IMR-90 (cell line): ENCODE results near the gene GPC2. TPM values are rescaled to one million over a fixed set of nuclear protein-coding genes. Genes with fewer than 3 reads are reported as not detected.
A peak's percentile ranks its signal among the peaks of the same experiment; 100 is the strongest.

ENCODE experiments used
- ATAC-seq: fragments of 200-7000 bp; cut with Tn5 transposase; 2 replicates; pipeline ENCODE4 v1.9.1; 2020; ENCODE audit warnings: low read depth, mild to moderate bottlenecking, moderate library complexity
- BruUV-seq: library from RNA; stranded (reverse); fragments of 400-500 nt; replicated peaks from 2 replicates; lab custom pipeline; 2021; lab: Mats Ljungman, UMichigan
- CTCF ChIA-PET: fragments of 300-600 bp; formaldehyde crosslinking; extraction: SDS; loops from one replicate; lab custom pipeline; 2021; ENCODE audit warnings: antibody characterized with exemption; lab: Yijun Ruan, JAX
- POLR2A ChIA-PET: fragments of 300-600 bp; sonication (Branson Sonifier 250); formaldehyde crosslinking; loops from one replicate; lab custom pipeline; 2022; ENCODE audit warnings: antibody characterized with exemption; ENCODE audit not compliant: unreplicated experiment; lab: Charles Lee
- DNase-seq: peaks from one replicate; pipeline ENCODE4 v3.0.0; 2013
- H2AFZ ChIP-seq: replicated peaks from 2 replicates; pipeline ENCODE3; 2013; ENCODE audit warnings: low read length, mild to moderate bottlenecking; ENCODE audit not compliant: poor library complexity
- H2AK5ac ChIP-seq: 2 replicates; pipeline ENCODE4 v1.6.1; 2013; ENCODE audit warnings: low read depth, low read length, inconsistent platforms
- H2AK9ac ChIP-seq: replicated peaks from 2 replicates; pipeline ENCODE3; 2013; ENCODE audit warnings: mild to moderate bottlenecking, low read depth, low read length, moderate library complexity; ENCODE audit not compliant: poor library complexity
- H2BK120ac ChIP-seq: 2 replicates; pipeline ENCODE4 v1.6.1; 2013; ENCODE audit warnings: low read depth, low read length, inconsistent platforms
- H2BK15ac ChIP-seq: 3 replicates; pipeline ENCODE4 v1.6.1; 2013; ENCODE audit warnings: low read depth, low read length, inconsistent platforms
- H2BK20ac ChIP-seq: 2 replicates; pipeline ENCODE4 v1.6.1; 2013; ENCODE audit warnings: low read depth, mild to moderate bottlenecking, inconsistent platforms, low read length, moderate library complexity
- H2BK5ac ChIP-seq: 2 replicates; pipeline ENCODE4 v1.6.1; 2013; ENCODE audit warnings: mild to moderate bottlenecking, low read depth, low read length, inconsistent platforms; ENCODE audit not compliant: poor library complexity, severe bottlenecking
- H3K14ac ChIP-seq: replicated peaks from 2 replicates; pipeline ENCODE4 v1.6.1; 2013; ENCODE audit warnings: low read depth, low read length, inconsistent platforms
- H3K18ac ChIP-seq: 2 replicates; pipeline ENCODE4 v1.6.1; 2013; ENCODE audit warnings: low read depth, low read length, control low read depth
- H3K23ac ChIP-seq: 2 replicates; pipeline ENCODE4 v1.6.1; 2013; ENCODE audit warnings: low read depth, low read length, inconsistent platforms
- H3K27ac ChIP-seq: 2 replicates; pipeline ENCODE4 v1.5.1; 2013; ENCODE audit warnings: mild to moderate bottlenecking, control low read depth, low read length; ENCODE audit not compliant: insufficient read depth
- H3K27me3 ChIP-seq: 2 replicates; pipeline ENCODE4 v1.6.1; 2013; ENCODE audit warnings: low read length; ENCODE audit not compliant: control insufficient read depth, insufficient read depth
- H3K36me3 ChIP-seq: 2 replicates; pipeline ENCODE4 v1.6.1; 2013; ENCODE audit warnings: low read length, mixed read lengths; ENCODE audit not compliant: control insufficient read depth, insufficient read depth
- H3K4ac ChIP-seq: 2 replicates; pipeline ENCODE4 v1.6.1; 2013; ENCODE audit warnings: low read depth, low read length, inconsistent platforms
- H3K4me1 ChIP-seq: 2 replicates; pipeline ENCODE4 v1.6.1; 2013; ENCODE audit warnings: low read length, mixed read lengths; ENCODE audit not compliant: control insufficient read depth, insufficient read depth
- H3K4me2 ChIP-seq: 2 replicates; pipeline ENCODE4 v1.6.1; 2013; ENCODE audit warnings: low read depth, mild to moderate bottlenecking, control low read depth, low read length, moderate library complexity
- H3K4me3 ChIP-seq: 2 replicates; pipeline ENCODE4 v1.5.1; 2013; ENCODE audit warnings: low read depth, mild to moderate bottlenecking, control low read depth, low read length, moderate library complexity; ENCODE audit not compliant: insufficient read depth
- H3K56ac ChIP-seq: 2 replicates; pipeline ENCODE4 v1.6.1; 2013; ENCODE audit warnings: low read length, inconsistent platforms; ENCODE audit not compliant: insufficient read depth; ENCODE audit errors: extremely low read depth
- H3K79me1 ChIP-seq, 2 experiments: 2 replicates each; pipeline ENCODE4 v1.6.1; 2013; ENCODE audit warnings: low read length in 2 of 2, inconsistent platforms in 1 of 2, low read depth in 1 of 2
- H3K9ac ChIP-seq: 2 replicates; pipeline ENCODE4 v1.6.1; 2013; ENCODE audit warnings: low read depth, low read length, control low read depth
- H3K9me1 ChIP-seq: 2 replicates; pipeline ENCODE4 v1.6.1; 2013; ENCODE audit warnings: low read length, inconsistent platforms; ENCODE audit not compliant: insufficient read depth
- H3K9me3 ChIP-seq: 2 replicates; pipeline ENCODE4 v1.6.1; 2013; ENCODE audit warnings: low read length; ENCODE audit not compliant: control insufficient read depth, insufficient read depth
- H4K20me1 ChIP-seq: 2 replicates; pipeline ENCODE4 v1.6.1; 2013; ENCODE audit warnings: low read length, inconsistent platforms; ENCODE audit not compliant: insufficient read depth
- H4K5ac ChIP-seq: 2 replicates; pipeline ENCODE4 v1.6.1; 2013; ENCODE audit warnings: mild to moderate bottlenecking, low read depth, low read length, control low read depth
- H4K8ac ChIP-seq, 2 experiments: 2 replicates each; pipeline ENCODE4 v1.6.1; 2013; ENCODE audit warnings: low read depth in 2 of 2, low read length in 2 of 2, control low read depth in 1 of 2, inconsistent platforms in 1 of 2
- H4K91ac ChIP-seq: 2 replicates; pipeline ENCODE4 v1.6.1; 2013; ENCODE audit warnings: low read depth, low read length, inconsistent platforms; ENCODE audit not compliant: insufficient read depth
- CEBPB ChIP-seq: IDR thresholded peaks from 2 replicates; pipeline ENCODE4 v1.6.1; 2012; ENCODE audit warnings: low read depth, low read length, improper control_type of control experiment
- NFE2L2 ChIP-seq: fragments of 150-350 bp; IDR thresholded peaks from 2 replicates; pipeline ENCODE4 v1.6.1; 2016; ENCODE audit warnings: low read depth, mild to moderate bottlenecking, low read length
- WGBS, 2 experiments: methylation state at CpG; one replicate each; pipeline versions ENCODE4 v1.1.5 to v1.1.7; 2013; ENCODE audit warnings: missing lambda C conversion rate in 2 of 2; ENCODE audit not compliant: insufficient read length in 1 of 2; ENCODE audit errors: extremely low coverage in 2 of 2; 5-methylcytosine and 5-hydroxymethylcytosine counted together
- dilution Hi-C: fragments of 300-500 bp; cut with HindIII; formaldehyde crosslinking; loops from one replicate; pipeline ENCODE4 v1.14.3; 2018; ENCODE audit warnings: low sequenced_read_pairs; ENCODE audit not compliant: unreplicated experiment
- in situ Hi-C: fragments of 300-500 bp; cut with MboI; formaldehyde crosslinking; loops from 3 replicates; pipeline ENCODE4 v1.14.3; 2019; ENCODE audit warnings: low sequenced_read_pairs, inconsistent platforms, mixed read lengths
- intact Hi-C: fragments of 100-400 bp; cut with micrococcal nuclease; formaldehyde crosslinking; loops from 2 replicates; pipeline ENCODE4 v1.10.0; 2022
- polyA plus RNA-seq, 3 experiments: library from polyadenylated mRNA; depleted of rRNA; stranded (reverse); fragments of >200 nt; gene quantifications; 2 replicates each; pipeline ENCODE4 v1.2.3, GENCODE V29; 2012; ENCODE audit warnings: low replicate concordance in 1 of 3
- total RNA-seq: library from RNA; depleted of rRNA; stranded (reverse); fragments of >200 nt; gene quantifications from 2 replicates; pipeline ENCODE4 v1.2.3, GENCODE V29; 2012
- TF ChIP-seq, protein P1 (sequence below): conservative IDR thresholded peaks from 2 replicates; pipeline ENCODE4 v1.5.1; 2012; ENCODE audit warnings: mild to moderate bottlenecking, low read depth, low read length, improper control_type of control experiment

Gene GPC2
- total and polyA plus RNA-seq, 2 of the 4 experiments (the other 2 are of a cell fraction): 1.8 to 6.0 TPM

DNA sequence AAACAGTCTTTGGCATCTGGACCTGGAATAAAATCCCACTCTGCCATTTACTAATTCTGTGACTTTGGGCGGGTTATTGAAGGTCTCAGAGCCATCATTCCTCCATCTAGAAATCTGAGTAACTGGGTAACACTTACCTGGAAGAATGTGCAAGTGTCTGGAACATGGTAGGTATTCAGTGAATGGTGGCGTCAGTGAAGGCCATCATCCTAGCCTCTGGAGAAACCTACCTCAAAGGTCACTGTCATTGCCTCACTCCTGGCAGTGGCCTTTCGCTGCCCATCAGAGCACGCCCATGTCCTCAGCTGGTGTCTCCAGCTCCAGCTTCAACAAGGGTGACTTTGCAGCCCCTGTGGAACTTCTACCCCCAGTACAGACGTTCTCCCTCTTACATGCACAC lies 13.3 kb downstream of the GPC2 start:
- Histone ChIP-seq H4K20me1 (no peaks in the 10 kb centered on the region), H3K23ac (no peak overlapping the region), H3K27me3 (no peaks in the 10 kb centered on the region), H3K18ac (no peak overlapping the region), H3K36me3 (no peaks in the 10 kb centered on the region), H2BK15ac (no peak overlapping the region), H2AK5ac (no peak overlapping the region; the same call in 1 of the 2 replicates), H4K5ac (no peak overlapping the region), H3K27ac (no peak overlapping the region), H3K56ac (no peak overlapping the region), H3K4ac (no peak overlapping the region), H3K4me1 (peaks cover 6% of the 10 kb centered on the region), H2AK9ac (peak overlapping the region; percentile 65), H3K79me1 (peaks cover 0 to 13% of the 10 kb centered on the region in 2 experiments; a peak in 1 of 4 replicates), H4K91ac (no peak overlapping the region), H3K4me2 (no peak overlapping the region), H3K4me3 (no peak overlapping the region), H3K9me3 (no peaks in the 10 kb centered on the region), H4K8ac (no peak overlapping the region), H2AFZ (no peak overlapping the region), H2BK5ac (no peak overlapping the region), H3K9ac (no peak overlapping the region), H2BK120ac (no peak overlapping the region), H3K14ac (no peak overlapping the region), H2BK20ac (no peak overlapping the region), H3K9me1 (peaks cover 6% of the 10 kb centered on the region; the same call in 1 of the 2 replicates)
- TF ChIP-seq CEBPB (no peak), NFE2L2 (no peak)
- TF ChIP-seq, protein P1, sequence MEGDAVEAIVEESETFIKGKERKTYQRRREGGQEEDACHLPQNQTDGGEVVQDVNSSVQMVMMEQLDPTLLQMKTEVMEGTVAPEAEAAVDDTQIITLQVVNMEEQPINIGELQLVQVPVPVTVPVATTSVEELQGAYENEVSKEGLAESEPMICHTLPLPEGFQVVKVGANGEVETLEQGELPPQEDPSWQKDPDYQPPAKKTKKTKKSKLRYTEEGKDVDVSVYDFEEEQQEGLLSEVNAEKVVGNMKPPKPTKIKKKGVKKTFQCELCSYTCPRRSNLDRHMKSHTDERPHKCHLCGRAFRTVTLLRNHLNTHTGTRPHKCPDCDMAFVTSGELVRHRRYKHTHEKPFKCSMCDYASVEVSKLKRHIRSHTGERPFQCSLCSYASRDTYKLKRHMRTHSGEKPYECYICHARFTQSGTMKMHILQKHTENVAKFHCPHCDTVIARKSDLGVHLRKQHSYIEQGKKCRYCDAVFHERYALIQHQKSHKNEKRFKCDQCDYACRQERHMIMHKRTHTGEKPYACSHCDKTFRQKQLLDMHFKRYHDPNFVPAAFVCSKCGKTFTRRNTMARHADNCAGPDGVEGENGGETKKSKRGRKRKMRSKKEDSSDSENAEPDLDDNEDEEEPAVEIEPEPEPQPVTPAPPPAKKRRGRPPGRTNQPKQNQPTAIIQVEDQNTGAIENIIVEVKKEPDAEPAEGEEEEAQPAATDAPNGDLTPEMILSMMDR: no peak
- dilution Hi-C loops (no loop called here), intact Hi-C loops (no loop called here), in situ Hi-C loops (no loop called here)
- ChIA-PET POLR2A (no interaction called here), CTCF (no interaction called here)
- ATAC-seq (no peak), DNase-seq (no peak)
- no TSS peak for BruUV-seq
- WGBS, 2 experiments: 81% methylated on average over 2 of the region's 5 CpGs; no CpG with 5 or more reads in 1 of the 2 experiments
